Epithelial cell of prostate (primary cell): Measurements from ENCODE around the gene CDA.

Experiments
- DNase-seq: peaks from one replicate; pipeline ENCODE4 v3.0.0-alpha.2; 2011; ENCODE audit warnings: low read depth, low spot score
- H3K27ac ChIP-seq: fragments of 450-650 bp; 2 replicates; pipeline ENCODE4 v1.5.1; 2017; ENCODE audit warnings: mild to moderate bottlenecking

CDA gene

GRCh38 chr1:20643080-20643479 is 54.2 kb downstream of the CDA start:
- no peak for DNase-seq
- no peak overlapping the region for H3K27ac ChIP-seq

GRCh38 chr1:20644416-20644815 is 55.5 kb downstream of the CDA start:
- H3K27ac ChIP-seq = no peak overlapping the region
- DNase-seq = no peak

GRCh38 chr1:20645414-20645813 is 56.5 kb downstream of the CDA start:
- no peak overlapping the region for H3K27ac ChIP-seq
- no peak for DNase-seq

- DNase-seq = no peak
- H3K27ac ChIP-seq = no peak overlapping the region
Measured at GRCh38 chr1:20648438-20648837, 59.5 kb downstream of the CDA start.

- H3K27ac ChIP-seq = no peak overlapping the region
- no peak for DNase-seq
Measured at GRCh38 chr1:20648946-20649345, 60.0 kb downstream of the CDA start.

GRCh38 chr1:20652300-20652699 is 63.4 kb downstream of the CDA start:
- DNase-seq = no peak
- no peak overlapping the region for H3K27ac ChIP-seq

GRCh38 chr1:20654104-20654690 is 65.3 kb downstream of the CDA start:
- no peak overlapping the region for H3K27ac ChIP-seq
- DNase-seq = no peak

- DNase-seq = no peak
- no peak overlapping the region for H3K27ac ChIP-seq
Measured at GRCh38 chr1:20657024-20657423, 68.1 kb downstream of the CDA start.

GRCh38 chr1:20658166-20658915 is 69.4 kb downstream of the CDA start:
- H3K27ac ChIP-seq = no peak overlapping the region
- DNase-seq = no peak

- DNase-seq = no peak
- H3K27ac ChIP-seq = peak overlapping the region; percentile 38
Measured at GRCh38 chr1:20660363-20660762, 71.5 kb downstream of the CDA start.

GRCh38 chr1:20660847-20661206 is 71.9 kb downstream of the CDA start:
- no peak for DNase-seq
- peak overlapping the region; percentile 38 for H3K27ac ChIP-seq

- peak within 1 kb of the TSS; percentile 38 for H3K27ac ChIP-seq
- peak; percentile 82 for DNase-seq
Measured at GRCh38 chr1:20661207-20662109, 72.6 kb downstream of the CDA start, which contains the start of gene DDOST. Gene DDOST, minus strand, starts transcription at chr1:20661369. Its CDS starts 19 bp downstream, at chr1:20661350.

- no peak for DNase-seq
Measured at GRCh38 chr1:20662110-20662475, 73.2 kb downstream of the CDA start.

GRCh38 chr1:20663365-20663764 is 74.5 kb downstream of the CDA start:
- DNase-seq = no peak
- H3K27ac ChIP-seq = no peak overlapping the region

More at GRCh38 chr1:20662110-20662475, 73.2 kb downstream of the CDA start:
- peak overlapping the region; percentile 38 for H3K27ac ChIP-seq

GRCh38 chr1:20663969-20664715 is 75.2 kb downstream of the CDA start:
- no peak overlapping the region for H3K27ac ChIP-seq
- DNase-seq = no peak

GRCh38 chr1:20665726-20666125 is 76.8 kb downstream of the CDA start:
- DNase-seq = no peak
- no peak overlapping the region for H3K27ac ChIP-seq

- no peak overlapping the region for H3K27ac ChIP-seq
- no peak for DNase-seq
Measured at GRCh38 chr1:20666146-20666545, 77.2 kb downstream of the CDA start.

GRCh38 chr1:20666804-20667203 is 77.9 kb downstream of the CDA start:
- H3K27ac ChIP-seq = no peak overlapping the region

More at GRCh38 chr1:20666804-20667203, 77.9 kb downstream of the CDA start:
- DNase-seq = no peak
